ENCODE results near the gene KCNK10.
"Not testable (repeated sequence)": the region's sequence is repeated elsewhere in the genome, so short reads cannot be mapped to it uniquely, and the experiment has no call there.

KCNK10 gene

DNA sequence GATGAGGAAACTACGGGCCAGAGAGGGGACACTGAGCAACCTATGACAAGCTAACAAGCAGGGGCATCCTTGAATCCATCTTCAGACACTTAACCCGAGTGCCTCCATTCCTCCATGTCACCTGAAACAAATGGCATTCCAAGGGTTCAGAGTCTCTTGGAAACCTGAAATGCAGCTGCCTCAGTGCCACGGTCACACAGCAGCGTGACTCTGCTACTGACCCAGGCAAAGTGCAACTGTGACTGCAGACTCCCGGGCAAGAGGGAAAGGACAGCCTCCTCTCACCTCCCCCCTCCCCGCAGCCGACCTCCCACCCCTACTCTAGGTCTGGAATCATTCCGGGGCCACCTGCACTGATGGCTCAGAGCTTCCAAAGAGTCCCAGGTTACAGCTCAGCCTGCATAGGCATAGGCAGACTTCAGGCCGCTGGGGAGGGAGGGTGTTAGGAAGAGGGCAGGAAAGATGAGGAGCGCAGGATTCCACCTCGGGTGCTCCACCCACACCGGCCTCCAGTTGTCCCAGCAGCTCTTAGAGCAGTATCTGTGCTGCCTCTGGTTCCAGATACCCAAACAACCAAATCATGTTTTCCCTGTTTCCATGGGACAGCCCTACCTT, 53.2 kb downstream of the KCNK10 start:
- DNase-seq, result no peak

DNA sequence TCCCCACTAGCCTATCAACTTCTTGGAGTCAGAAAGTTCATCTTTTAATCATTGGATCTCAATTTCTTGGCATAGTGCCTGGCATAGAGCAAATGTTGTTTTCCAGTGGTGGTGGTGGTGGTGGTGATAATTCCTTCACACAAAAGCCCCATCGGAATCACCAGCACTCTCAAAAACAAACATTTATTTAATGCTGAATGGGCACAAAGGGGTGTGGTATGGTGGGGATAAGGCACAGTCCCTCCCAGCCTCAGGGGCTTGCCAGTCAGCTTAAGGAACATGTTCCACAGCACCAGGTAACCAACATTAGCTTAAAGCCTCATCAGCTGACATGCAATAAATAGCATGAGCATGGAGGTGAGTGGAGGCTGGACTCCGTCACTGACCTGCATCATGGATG, 56.6 kb downstream of the KCNK10 start:
- DNase-seq, result no peak

DNA sequence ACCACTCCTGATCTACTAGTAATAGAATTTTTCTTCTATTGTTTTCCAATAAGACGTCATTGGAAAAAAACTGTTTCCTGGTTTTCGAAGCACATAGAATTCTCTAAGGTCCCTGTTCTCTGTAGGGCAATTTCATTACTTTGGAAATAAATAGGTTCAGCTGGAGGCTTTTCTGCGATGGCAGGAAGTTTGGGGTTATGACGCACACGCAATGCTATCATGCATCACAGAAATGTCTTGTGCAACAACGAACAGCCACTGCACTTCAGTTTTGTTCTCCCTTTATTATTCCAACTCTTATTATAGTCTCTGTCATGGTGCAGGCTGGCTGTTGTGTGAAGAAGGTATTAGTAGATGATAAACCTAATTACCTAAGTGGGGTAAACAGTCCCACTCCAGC, 59.0 kb downstream of the KCNK10 start:
- no peak for DNase-seq

- DNase-seq, result not testable (repeated sequence)
Observed at GRCh38 chr14:88261302-88261701, 61.8 kb downstream of the KCNK10 start.

DNA sequence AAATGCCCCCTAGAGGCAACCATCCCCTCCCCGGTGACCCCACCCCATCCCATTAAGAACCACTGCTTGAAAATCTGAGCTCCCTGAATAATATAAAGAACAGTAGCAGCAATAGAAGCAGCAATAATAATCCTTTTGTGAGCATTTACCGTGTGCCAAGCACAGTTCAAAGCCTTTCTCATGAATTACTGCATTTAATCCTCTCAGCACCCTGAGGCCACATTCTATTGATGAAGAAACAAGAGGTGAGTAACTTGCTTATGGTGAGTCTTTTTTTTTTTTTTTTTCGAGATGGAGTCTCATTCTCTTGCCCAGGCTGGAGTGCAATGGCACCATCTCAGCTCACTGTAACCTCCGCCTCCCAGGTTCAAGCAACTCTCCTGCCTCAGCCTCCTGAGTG, 65.0 kb downstream of the KCNK10 start:
- DNase-seq, result no peak

DNA sequence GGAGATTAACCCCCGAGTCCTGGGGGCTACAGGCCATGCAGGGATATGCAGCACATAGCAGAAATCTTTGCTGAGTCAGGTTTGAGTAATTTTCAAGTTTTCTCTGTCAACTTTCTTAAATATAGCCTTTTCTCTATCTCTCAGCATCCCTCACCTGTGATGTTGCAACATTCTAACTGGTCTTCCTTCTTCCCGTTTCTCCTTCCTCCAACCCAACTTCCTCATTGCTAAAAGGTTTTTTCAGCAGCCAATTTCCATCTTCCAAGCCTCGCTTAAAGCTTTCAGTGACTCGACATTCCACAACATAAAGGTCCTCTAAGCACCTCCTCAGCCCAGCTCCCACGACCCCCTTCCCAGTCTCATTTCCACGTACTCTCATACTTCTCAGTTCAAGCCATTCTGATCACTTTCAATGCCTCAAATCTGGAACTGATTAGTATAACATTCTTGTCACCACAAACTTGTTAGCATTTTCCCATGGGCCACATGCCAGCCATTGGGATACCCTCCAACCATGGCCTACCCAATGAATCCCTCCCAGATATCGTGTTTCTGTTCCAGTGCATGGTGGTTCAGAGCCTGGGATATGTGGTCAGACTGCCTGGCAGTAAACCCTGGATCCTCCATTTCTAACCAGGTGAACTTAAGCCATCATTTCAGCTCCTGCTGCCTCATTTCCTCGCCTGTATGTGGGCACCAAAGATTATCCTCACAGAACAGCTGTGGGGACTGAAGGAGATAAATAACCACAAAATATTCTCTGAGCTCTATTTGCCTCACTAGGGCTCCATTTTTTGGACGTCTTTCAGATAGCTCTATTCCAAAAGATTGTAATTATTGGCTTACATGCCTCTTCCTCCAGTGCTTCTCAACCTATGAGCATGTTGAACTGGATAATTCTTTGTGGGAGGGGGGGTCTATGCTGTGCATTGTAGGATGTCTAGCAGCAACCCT, 65.8 kb downstream of the KCNK10 start:
- no peak for DNase-seq

DNA sequence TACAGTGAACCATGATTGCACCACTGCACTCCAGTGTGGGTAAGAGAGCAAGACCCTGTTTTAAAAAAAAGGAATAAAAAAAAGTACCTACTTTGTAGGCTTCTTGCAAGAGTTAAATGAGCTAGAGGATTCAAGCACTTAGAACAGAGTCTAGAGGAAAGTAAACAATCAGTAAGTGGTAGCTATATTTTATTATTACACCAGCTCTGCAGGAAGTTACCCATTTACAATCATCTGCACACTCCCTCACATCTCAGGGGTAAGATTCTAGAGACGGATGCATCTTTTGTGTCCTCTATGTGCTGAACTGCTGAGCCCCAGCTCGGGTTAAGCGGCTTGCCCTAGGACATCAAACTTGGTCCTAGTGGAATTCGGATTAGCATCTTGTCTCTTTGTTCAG, 67.3 kb downstream of the KCNK10 start:
- DNase-seq, result no peak

- no peak for DNase-seq
Observed at GRCh38 chr14:88255196-88255595, 67.9 kb downstream of the KCNK10 start.

DNA sequence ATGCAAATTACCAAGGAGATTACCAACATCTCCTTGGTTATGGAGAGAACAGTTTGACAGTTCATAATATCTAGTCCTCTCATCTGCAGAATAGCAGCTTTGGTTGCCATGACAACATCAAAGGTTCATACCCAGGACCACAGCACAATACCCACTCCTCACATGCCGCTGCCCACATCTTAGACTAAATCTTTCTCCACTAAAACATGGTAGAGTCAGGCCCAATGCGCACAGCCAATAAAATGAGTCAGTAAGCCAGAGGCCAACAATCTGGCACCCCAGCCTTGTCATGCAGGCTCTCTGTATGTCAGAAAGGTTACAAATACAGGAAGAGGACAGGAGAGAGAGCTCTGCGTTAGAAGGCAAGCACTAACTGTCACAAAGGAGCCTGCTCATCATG, 70.6 kb downstream of the KCNK10 start:
- DNase-seq, result no peak

DNA sequence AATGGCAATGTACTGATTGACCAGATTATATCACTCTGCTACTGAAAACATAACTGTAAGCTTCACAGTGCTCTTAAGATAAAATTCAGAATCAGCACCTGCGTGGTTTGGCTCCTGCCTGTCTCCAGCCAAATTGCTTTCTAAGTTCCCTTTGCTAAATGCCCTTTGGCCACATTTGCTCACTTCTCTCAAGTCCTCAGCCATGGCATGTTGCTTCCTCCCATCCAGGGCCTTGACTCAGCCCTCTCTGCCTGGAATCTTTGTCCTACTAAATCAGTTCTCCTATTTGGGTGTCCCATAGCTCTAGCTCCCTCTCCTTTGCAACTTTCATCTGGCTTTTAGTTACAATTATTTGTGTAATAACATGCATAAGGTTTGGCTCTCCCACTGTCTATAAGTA, 71.4 kb downstream of the KCNK10 start:
- no peak for DNase-seq

- no peak for DNase-seq
Observed at GRCh38 chr14:88249266-88249665, 73.8 kb downstream of the KCNK10 start.

DNA sequence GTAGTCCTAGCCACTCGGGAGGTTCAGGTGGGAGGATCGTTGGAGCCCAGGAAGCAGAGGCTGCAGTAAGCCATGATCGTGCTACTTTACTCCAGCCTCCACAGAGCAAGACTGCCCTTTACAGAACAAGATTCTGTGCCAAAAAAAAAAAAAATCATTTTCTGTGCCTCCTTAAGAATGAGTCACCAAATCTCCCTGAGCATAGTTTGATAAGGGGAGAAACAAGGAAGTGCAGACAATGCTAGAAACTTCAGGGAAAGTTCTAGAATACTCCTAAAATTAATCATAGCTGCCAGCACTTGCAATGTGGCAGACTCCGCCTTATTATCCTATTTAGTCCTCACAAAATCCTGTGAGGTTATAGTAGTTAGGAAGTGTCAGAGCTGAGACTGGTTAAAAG, 74.5 kb downstream of the KCNK10 start:
- DNase-seq, result no peak

DNA sequence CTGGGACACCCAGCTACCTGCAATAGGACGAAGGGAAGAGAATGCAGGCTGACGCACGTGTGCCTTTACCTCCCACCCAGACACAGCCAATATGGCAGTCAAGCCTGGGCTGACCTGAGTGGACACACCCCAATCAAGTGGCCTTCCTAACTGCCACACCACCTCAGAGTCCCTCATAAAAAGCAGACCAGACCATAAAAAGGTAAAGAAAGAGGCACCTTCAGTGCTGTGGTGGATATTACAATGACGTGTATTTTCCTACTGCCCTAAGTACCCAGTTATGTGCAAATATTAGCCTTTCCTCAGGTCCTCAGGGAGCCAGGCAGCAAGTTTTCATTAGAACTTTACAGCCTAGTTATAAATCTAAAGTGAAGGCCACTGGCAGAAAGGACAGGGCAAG, 75.8 kb downstream of the KCNK10 start:
- DNase-seq, result no peak

DNA sequence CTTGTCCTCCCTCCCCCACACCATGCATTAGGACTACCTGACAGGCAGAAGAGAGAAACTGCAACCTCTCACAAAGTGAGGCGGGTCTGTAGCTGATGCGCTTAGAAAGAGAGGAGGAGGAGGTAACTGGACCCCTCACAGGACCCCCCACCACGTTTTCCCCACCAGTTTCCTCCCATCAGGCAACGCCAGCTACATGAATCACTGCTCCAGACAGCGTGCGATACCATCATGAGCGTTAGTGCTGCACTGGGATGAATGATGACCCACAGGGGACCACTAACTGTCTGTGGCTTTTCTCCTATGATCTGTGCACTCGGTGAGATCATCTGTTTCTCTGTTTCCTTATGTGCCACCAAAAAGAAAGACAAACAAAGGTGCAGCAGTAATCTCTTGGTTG, 77.7 kb downstream of the KCNK10 start:
- DNase-seq, result no peak

DNA sequence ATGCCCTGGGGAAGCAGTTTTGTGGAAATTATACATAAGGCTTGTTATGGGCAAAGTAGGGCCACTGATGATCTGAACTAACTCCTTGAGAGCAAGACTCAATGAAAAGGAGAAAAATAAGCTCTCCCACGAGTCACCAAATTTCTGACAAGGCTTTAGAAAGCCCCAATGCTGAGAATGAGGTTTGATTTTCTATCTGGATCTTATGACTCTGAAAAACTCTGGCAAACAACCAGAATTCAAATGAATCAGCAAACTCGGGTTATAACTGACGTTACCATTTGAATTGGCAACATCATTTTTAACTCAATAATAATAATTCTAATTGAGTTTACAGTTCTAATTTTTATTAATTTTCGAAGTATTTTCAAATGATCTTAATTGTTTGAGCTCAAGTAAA, 79.1 kb downstream of the KCNK10 start:
- no peak for DNase-seq

DNA sequence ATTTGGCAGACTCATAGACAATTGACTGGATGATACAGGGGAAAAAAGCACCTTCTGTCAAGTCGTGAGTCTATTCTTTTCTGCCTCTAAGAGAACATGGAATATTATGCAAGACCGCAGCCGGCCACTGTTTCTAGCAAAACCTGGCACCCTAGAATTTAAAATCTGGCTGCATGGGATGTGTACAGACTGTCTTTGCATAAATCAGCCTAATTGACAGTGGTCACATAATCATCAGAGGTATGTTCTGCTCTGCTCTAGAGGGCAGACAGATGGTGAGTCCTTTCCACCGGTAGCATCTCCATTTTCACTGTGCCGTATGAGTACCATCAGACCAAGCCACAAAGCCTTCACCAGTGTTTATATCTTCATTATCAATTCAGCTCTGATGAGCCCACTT, 80.6 kb downstream of the KCNK10 start:
- no peak for DNase-seq

- no peak for DNase-seq
Observed at GRCh38 chr14:88241810-88242209, 81.3 kb downstream of the KCNK10 start.

GRCh38 chr14:88234442-88234841, 88.6 kb downstream of the KCNK10 start:
- no peak for DNase-seq

- no peak for DNase-seq
Observed at GRCh38 chr14:88233915-88234314, 89.2 kb downstream of the KCNK10 start.

DNA sequence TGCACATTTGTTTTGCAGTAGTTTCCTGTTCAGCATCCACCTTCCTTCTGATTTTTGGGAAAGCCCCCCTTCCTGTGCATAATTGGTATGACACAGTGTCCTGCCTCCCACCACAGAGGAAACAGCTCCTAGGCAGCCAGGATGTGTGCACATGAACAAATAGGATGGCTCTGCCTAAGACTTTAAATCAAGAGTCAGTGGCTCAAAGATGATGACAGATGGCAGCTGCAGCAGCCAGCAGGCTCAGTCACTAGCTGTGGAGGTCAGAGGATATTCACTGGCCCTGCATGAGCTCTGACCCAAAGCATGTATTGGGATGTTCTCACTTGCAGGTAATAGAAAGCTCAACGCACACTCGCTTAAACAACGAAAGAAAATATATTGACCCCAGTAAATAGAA, 90.3 kb downstream of the KCNK10 start:
- no peak for DNase-seq

- DNase-seq, result no peak
Observed at GRCh38 chr14:88231603-88232002, 91.5 kb downstream of the KCNK10 start.

- no peak for DNase-seq
Observed at GRCh38 chr14:88229428-88229827, 93.6 kb downstream of the KCNK10 start.

GRCh38 chr14:88228522-88229236, 94.4 kb downstream of the KCNK10 start:
- DNase-seq, result no peak

GRCh38 chr14:88227693-88228092, 95.4 kb downstream of the KCNK10 start:
- no peak for DNase-seq

Data from CD4-positive, alpha-beta T cell treated with Interleukin-4 for 4 hours (primary cell).